A204.1 (cell line): ENCODE results near the gene FOXF2.

Source experiments
- FAIRE-seq: peaks from 2 replicates; lab custom pipeline; 2012; peaks lifted over from hg19 to GRCh38; lab: Jason Lieb, UNC

Gene FOXF2

GRCh38 chr6:1409774-1410465, 20.5 kb downstream of the FOXF2 start:
- no peak for FAIRE-seq

GRCh38 chr6:1412901-1413300, 23.5 kb downstream of the FOXF2 start:
- no peak for FAIRE-seq

- FAIRE-seq: no peak
Measured at GRCh38 chr6:1415416-1416063, 26.2 kb downstream of the FOXF2 start.

- no peak for FAIRE-seq
Measured at GRCh38 chr6:1416191-1416760, 26.9 kb downstream of the FOXF2 start.

- FAIRE-seq: no peak
Measured at GRCh38 chr6:1416820-1417219, 27.4 kb downstream of the FOXF2 start.

- FAIRE-seq: no peak
Measured at GRCh38 chr6:1417718-1418117, 28.3 kb downstream of the FOXF2 start.

- no peak for FAIRE-seq
Measured at GRCh38 chr6:1418471-1419191, 29.3 kb downstream of the FOXF2 start.

- FAIRE-seq: no peak
Measured at GRCh38 chr6:1420382-1420781, 31.0 kb downstream of the FOXF2 start.

GRCh38 chr6:1422290-1422689, 32.9 kb downstream of the FOXF2 start:
- no peak for FAIRE-seq

GRCh38 chr6:1423578-1423977, 34.2 kb downstream of the FOXF2 start:
- FAIRE-seq: no peak

GRCh38 chr6:1424306-1424927, 35.0 kb downstream of the FOXF2 start:
- no peak for FAIRE-seq

- no peak for FAIRE-seq
Measured at GRCh38 chr6:1426416-1426815, 37.0 kb downstream of the FOXF2 start.

GRCh38 chr6:1435806-1436205, 46.4 kb downstream of the FOXF2 start:
- FAIRE-seq: no peak

- FAIRE-seq: peak; percentile 95
Measured at GRCh38 chr6:1436334-1437306, 47.2 kb downstream of the FOXF2 start.

GRCh38 chr6:1437553-1438406, 48.4 kb downstream of the FOXF2 start:
- FAIRE-seq: no peak

- FAIRE-seq: no peak
Measured at GRCh38 chr6:1438471-1438881, 49.1 kb downstream of the FOXF2 start.

GRCh38 chr6:1439349-1439748, 50.0 kb downstream of the FOXF2 start:
- no peak for FAIRE-seq

- no peak for FAIRE-seq
Measured at GRCh38 chr6:1442929-1443328, 53.6 kb downstream of the FOXF2 start.
